CD14-positive monocyte (primary cell): ENCODE data around the gene GCNA. TPM values are rescaled to one million over a fixed set of nuclear protein-coding genes. Genes with fewer than 3 reads are reported as not detected.

ENCODE experiments used
- DNase-seq, 3 donors: peaks; one replicate each; pipeline ENCODE4 v3.0.0-alpha.2; 2011 to 2022
- H2AFZ ChIP-seq: 2 replicates; pipeline ENCODE4 v1.6.0; 2012; ENCODE audit warnings: mild to moderate bottlenecking, low read depth, low read length, inconsistent platforms; ENCODE audit not compliant: insufficient read depth, poor library complexity, severe bottlenecking
- H3K27ac ChIP-seq, 2 donors: 1 replicate in 1 of 2; 2 replicates in 1 of 2; pipeline ENCODE4 v1.5.1; 2012 to 2013; ENCODE audit warnings: low read length in 2 of 2, control low read depth in 1 of 2, inconsistent platforms in 1 of 2, low read depth in 1 of 2, mild to moderate bottlenecking in 1 of 2
- H3K27me3 ChIP-seq, 2 donors: one replicate each; pipeline versions ENCODE4 v1.6.0 to v1.6.1; 2011 to 2013; ENCODE audit warnings: low read length in 2 of 2; ENCODE audit not compliant: control insufficient read depth in 2 of 2, insufficient read depth in 2 of 2
- H3K36me3 ChIP-seq, 2 donors: replicated peaks in 1 of 2; 1 replicate in 1 of 2; 2 replicates in 1 of 2; pipeline versions ENCODE4 v1.5.1 to v1.6.1; 2012 to 2013; ENCODE audit warnings: low read length in 2 of 2, control low read depth in 1 of 2, inconsistent platforms in 1 of 2, mild to moderate bottlenecking in 1 of 2; ENCODE audit not compliant: insufficient read depth in 2 of 2, control insufficient read depth in 1 of 2
- H3K4me1 ChIP-seq, 2 donors: 1 replicate in 1 of 2; 2 replicates in 1 of 2; pipeline versions ENCODE4 v1.5.1 to v1.6.1; 2012 to 2013; ENCODE audit warnings: low read length in 2 of 2, control low read depth in 1 of 2, inconsistent platforms in 1 of 2, mild to moderate bottlenecking in 1 of 2, moderate library complexity in 1 of 2; ENCODE audit not compliant: insufficient read depth in 2 of 2, control insufficient read depth in 1 of 2
- H3K4me2 ChIP-seq: replicated peaks from 2 replicates; pipeline ENCODE3; 2012; ENCODE audit warnings: low read length, moderate library complexity, mild to moderate bottlenecking; ENCODE audit not compliant: poor library complexity, severe bottlenecking; ENCODE audit errors: extremely low read depth
- H3K4me3 ChIP-seq, 3 experiments: fragments of 200-600 bp in 1 of 3; sonication (generic) in 1 of 3; replicated peaks in 1 of 3; 1 replicate in 2 of 3; 2 replicates in 1 of 3; pipeline ENCODE4 v1.5.1; 2011 to 2013; ENCODE audit warnings: low read length in 3 of 3, mild to moderate bottlenecking in 3 of 3, control low read depth in 2 of 3, low read depth in 2 of 3, inconsistent platforms in 1 of 3, moderate library complexity in 1 of 3
- H3K79me2 ChIP-seq: 2 replicates; pipeline ENCODE4 v1.6.0; 2012; ENCODE audit warnings: mild to moderate bottlenecking, control low read depth, inconsistent platforms, low read length, moderate library complexity; ENCODE audit not compliant: insufficient read depth
- H3K9ac ChIP-seq: 2 replicates; pipeline ENCODE4 v1.6.0; 2017; ENCODE audit warnings: low read length, mild to moderate bottlenecking; ENCODE audit not compliant: insufficient read depth, poor library complexity, severe bottlenecking
- H3K9me3 ChIP-seq, 2 donors: replicated peaks in 1 of 2; 1 replicate in 1 of 2; 2 replicates in 1 of 2; pipeline versions ENCODE4 v1.5.1 to v1.6.1; 2012 to 2013; ENCODE audit warnings: low read length in 2 of 2, control low read depth in 1 of 2; ENCODE audit not compliant: control insufficient read depth in 1 of 2, insufficient read depth in 1 of 2
- H4K20me1 ChIP-seq: 2 replicates; pipeline ENCODE4 v1.6.0; 2012; ENCODE audit warnings: mild to moderate bottlenecking, low read length, control low read depth, moderate library complexity; ENCODE audit not compliant: insufficient read depth
- H3K27ac Mint-ChIP-seq, 7 donors: one replicate each; pipeline ENCODE4 v1.8.0; 2020; ENCODE audit warnings: mild to moderate bottlenecking in 7 of 7, mixed read lengths in 7 of 7, moderate library complexity in 6 of 7, inconsistent platforms in 2 of 7
- H3K27me3 Mint-ChIP-seq, 3 donors: one replicate each; pipeline ENCODE4 v1.8.0; 2021 to 2022; ENCODE audit warnings: low read depth in 3 of 3, mild to moderate bottlenecking in 3 of 3, mixed read lengths in 3 of 3, moderate library complexity in 3 of 3, inconsistent platforms in 1 of 3
- H3K36me3 Mint-ChIP-seq, 2 donors: one replicate each; pipeline ENCODE4 v1.8.0; 2020; ENCODE audit warnings: mixed read lengths in 2 of 2, inconsistent platforms in 1 of 2, mild to moderate bottlenecking in 1 of 2
- H3K4me1 Mint-ChIP-seq: one replicate; pipeline ENCODE4 v1.8.0; 2020; ENCODE audit warnings: mild to moderate bottlenecking, mixed read lengths
- H3K4me3 Mint-ChIP-seq, 2 donors: one replicate each; pipeline ENCODE4 v1.8.0; 2020; ENCODE audit warnings: mild to moderate bottlenecking in 2 of 2, mixed read lengths in 2 of 2, moderate library complexity in 1 of 2
- H3K9me3 Mint-ChIP-seq, 7 donors: one replicate each; pipeline ENCODE4 v1.8.0; 2020 to 2022; ENCODE audit warnings: mixed read lengths in 7 of 7, mild to moderate bottlenecking in 6 of 7, moderate library complexity in 6 of 7, inconsistent platforms in 2 of 7
- CTCF ChIP-seq: fragments of 200-600 bp; IDR thresholded peaks from one replicate; pipeline ENCODE4 v1.8.0; 2022; ENCODE audit warnings: antibody characterized with exemption, mild to moderate bottlenecking
- WGBS: methylation state at CpG from one replicate; pipeline ENCODE4 v1.1.5; 2013; ENCODE audit warnings: missing lambda C conversion rate; ENCODE audit not compliant: insufficient coverage; 5-methylcytosine and 5-hydroxymethylcytosine counted together
- intact Hi-C, 2 donors: fragments of 100-400 bp; cut with micrococcal nuclease; formaldehyde crosslinking; loops; one replicate each; pipeline versions ENCODE4 v1.15.0 to v1.15.1; 2023
- polyA plus RNA-seq, 3 donors: library from polyadenylated mRNA; depleted of rRNA in 1 of 3; unstranded in 2 of 3; stranded (reverse) in 1 of 3; fragments of 300-500 nt in 2 of 3; fragments of >200 nt in 1 of 3; fragmentation: Illumina TruSeq in 2 of 3; gene quantifications; 1 replicate in 2 of 3; 2 replicates in 1 of 3; pipeline ENCODE4 v1.2.3, GENCODE V29; 2012 to 2021

Gene GCNA
- polyA plus RNA-seq, 3 donors, result 0.26 to 4.7 (median 0.27) TPM

- H4K20me1 ChIP-seq, result no peaks in the 10 kb centered on the region
- 100% methylated on average over 1 of the region's 10 CpGs for WGBS
- H2AFZ ChIP-seq, result no peak overlapping the region
- H3K4me3 ChIP-seq, result no peak overlapping the region
- H3K9ac ChIP-seq, result no peak overlapping the region
- H3K4me3 Mint-ChIP-seq, result no peak overlapping the region
- peaks cover 0 to 3% (median 2%) of the 10 kb centered on the region in 3 donors for H3K27me3 Mint-ChIP-seq
- H3K4me1 Mint-ChIP-seq, result peaks cover 16% of the 10 kb centered on the region
- peaks cover 12 to 30% of the 10 kb centered on the region in 2 donors for H3K36me3 ChIP-seq
- no peak overlapping the region for H3K27ac ChIP-seq
- no peak for TF ChIP-seq CTCF
- H3K4me2 ChIP-seq, result no peak overlapping the region
- DNase-seq, result no peak
- H3K27ac Mint-ChIP-seq, result no peak overlapping the region
- no peaks in the 10 kb centered on the region for H3K79me2 ChIP-seq
- intact Hi-C loops, result no loop called here
- no peaks in the 10 kb centered on the region for H3K9me3 ChIP-seq
- peaks cover 12 to 14% of the 10 kb centered on the region in 2 donors for H3K4me1 ChIP-seq
- H3K36me3 Mint-ChIP-seq, result peaks cover 33 to 36% of the 10 kb centered on the region in 2 donors
- H3K27me3 ChIP-seq, result no peaks in the 10 kb centered on the region
- peaks cover 0 to 2% (median 0%) of the 10 kb centered on the region in 7 donors for H3K9me3 Mint-ChIP-seq
Measured at GRCh38 chrX:71615954-71616353, 37.7 kb downstream of the GCNA start.

- intact Hi-C loops, result no loop called here
- peaks cover 16% of the 10 kb centered on the region for H3K4me1 Mint-ChIP-seq
Measured at GRCh38 chrX:71616672-71617529, 38.7 kb downstream of the GCNA start.

More at GRCh38 chrX:71616672-71617529, 38.7 kb downstream of the GCNA start:
- DNase-seq, result no peak
- TF ChIP-seq CTCF, result no peak
- Histone ChIP-seq H3K9ac (no peak overlapping the region), H3K9me3 (no peaks in the 10 kb centered on the region), H3K27me3 (no peaks in the 10 kb centered on the region), H4K20me1 (no peaks in the 10 kb centered on the region), H3K36me3 (peaks cover 7 to 21% of the 10 kb centered on the region in 2 donors), H3K4me1 (peaks cover 12 to 14% of the 10 kb centered on the region in 2 donors), H3K4me3 (no peak overlapping the region), H3K79me2 (no peaks in the 10 kb centered on the region), H2AFZ (no peak overlapping the region), H3K27ac (no peak overlapping the region), H3K4me2 (no peak overlapping the region)
- H3K27ac Mint-ChIP-seq, result peak overlapping the region in 3 of 7 donors; percentile 10 to 46 (median 26)
- 96% methylated on average over 9 of the region's 43 CpGs for WGBS
- peaks cover 0 to 3% (median 2%) of the 10 kb centered on the region in 3 donors for H3K27me3 Mint-ChIP-seq
- peaks cover 0 to 2% (median 0%) of the 10 kb centered on the region in 7 donors for H3K9me3 Mint-ChIP-seq
- peaks cover 24 to 27% of the 10 kb centered on the region in 2 donors for H3K36me3 Mint-ChIP-seq
- peak overlapping the region in 1 of 2 donors; percentile 12 for H3K4me3 Mint-ChIP-seq
